ENCODE data around the gene MYBPC1. TPM values are rescaled to one million over a fixed set of nuclear protein-coding genes. Genes with fewer than 3 reads are reported as not detected.

The MYBPC1 gene
- total and polyA plus RNA-seq, 2 donors from 2014 or later: not detected

DNA sequence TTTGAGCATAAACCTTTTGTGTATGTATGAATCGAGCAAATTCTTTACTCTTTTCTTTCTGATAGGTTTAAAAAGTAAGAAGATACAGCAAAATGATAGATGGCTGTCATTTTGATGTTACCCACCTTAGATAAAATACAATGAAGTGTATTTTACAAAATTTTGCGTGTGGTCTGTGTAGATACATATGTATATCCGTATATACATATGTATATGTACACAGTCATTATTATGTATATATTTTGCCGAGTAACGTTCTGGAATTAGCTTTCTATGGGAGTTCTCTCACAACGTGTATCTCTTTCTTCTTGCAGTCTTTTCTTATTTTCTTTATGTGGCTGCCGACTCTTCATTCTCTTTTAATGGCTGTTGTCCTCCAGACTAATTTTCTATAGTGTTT, 70.2 kb downstream of the MYBPC1 start:
- Histone ChIP-seq H3K9me3 (ENCODE audit: control insufficient read depth in 2 of 3, insufficient read depth in 1 of 3, low read length in 3 of 3) (no peaks in the 10 kb centered on the region), H3K27ac (ENCODE audit: low read depth in 2 of 2, low read length in 2 of 2) (no peak overlapping the region), H3K9ac (ENCODE audit: low read length in 3 of 3) (no peak overlapping the region), H3K27me3 (ENCODE audit: control insufficient read depth, insufficient read depth, low read length) (no peaks in the 10 kb centered on the region), H3K36me3 (ENCODE audit: control insufficient read depth in 2 of 3, insufficient read depth in 3 of 3, low read length in 3 of 3) (no peaks in the 10 kb centered on the region), H3K4me1 (ENCODE audit: control insufficient read depth in 2 of 3, insufficient read depth in 2 of 3, low read depth in 1 of 3, low read length in 3 of 3) (no peaks in the 10 kb centered on the region), H3K4me3 (ENCODE audit: low read length in 3 of 3) (no peak overlapping the region)
- no peak for FAIRE-seq
- no peak for DNase-seq
- no peak for TF ChIP-seq CTCF (IDR thresholded peaks at IDR 0.05; ENCODE audit: borderline replicate concordance, extremely low read depth, insufficient read depth)
- intact Hi-C loops (cut with DNase I): no loop called here

DNA sequence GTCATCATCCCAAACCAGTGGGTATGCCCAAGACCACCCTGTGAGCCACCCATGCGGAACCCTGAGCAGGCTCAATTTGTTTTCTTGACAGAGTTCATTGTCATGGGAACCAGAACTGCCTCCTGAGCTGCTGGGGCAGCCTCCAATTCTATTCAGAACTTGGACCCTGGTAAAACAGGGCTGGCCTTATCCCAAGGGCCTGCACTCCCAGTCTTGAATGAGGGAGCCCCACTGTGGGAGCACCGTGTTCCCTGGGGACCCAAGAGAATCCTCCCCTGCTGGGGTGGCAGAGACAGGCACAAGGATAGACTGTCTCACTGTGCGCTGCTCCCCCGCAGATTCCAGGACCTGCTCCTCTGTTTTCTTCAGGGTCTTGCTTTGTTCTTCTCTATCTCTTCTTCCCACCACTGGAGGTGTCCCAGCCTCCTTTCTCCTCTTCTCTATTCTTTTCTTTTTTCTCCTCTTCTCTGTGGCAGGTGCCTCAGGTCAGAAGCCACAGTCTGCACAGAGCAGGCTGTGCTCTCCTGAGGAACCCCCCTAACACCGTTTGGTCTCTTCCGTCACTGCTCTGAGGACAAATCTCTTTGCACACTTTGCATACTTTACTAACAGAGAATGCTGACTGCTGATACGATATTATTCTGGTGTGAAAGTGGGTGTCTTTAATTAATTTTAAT, 71.4 kb downstream of the MYBPC1 start:
- Histone ChIP-seq H3K4me3 (ENCODE audit: low read length in 3 of 3) (no peak overlapping the region), H3K9ac (ENCODE audit: low read length in 3 of 3) (no peak overlapping the region), H3K27ac (ENCODE audit: low read depth in 2 of 2, low read length in 2 of 2) (no peak overlapping the region), H3K36me3 (ENCODE audit: control insufficient read depth in 2 of 3, insufficient read depth in 3 of 3, low read length in 3 of 3) (no peaks in the 10 kb centered on the region), H3K9me3 (ENCODE audit: control insufficient read depth in 2 of 3, insufficient read depth in 1 of 3, low read length in 3 of 3) (no peaks in the 10 kb centered on the region), H3K4me1 (ENCODE audit: control insufficient read depth in 2 of 3, insufficient read depth in 2 of 3, low read depth in 1 of 3, low read length in 3 of 3) (no peaks in the 10 kb centered on the region), H3K27me3 (ENCODE audit: control insufficient read depth, insufficient read depth, low read length) (no peaks in the 10 kb centered on the region)
- intact Hi-C loops (cut with DNase I): no loop called here
- no peak for TF ChIP-seq CTCF (IDR thresholded peaks at IDR 0.05; ENCODE audit: borderline replicate concordance, extremely low read depth, insufficient read depth)
- FAIRE-seq (no peak), DNase-seq (no peak)

- intact Hi-C loops (cut with DNase I): no loop called here
- DNase-seq (no peak), FAIRE-seq (no peak)
- Histone ChIP-seq H3K36me3 (ENCODE audit: control insufficient read depth in 2 of 3, insufficient read depth in 3 of 3, low read length in 3 of 3) (no peaks in the 10 kb centered on the region), H3K9ac (ENCODE audit: low read length in 3 of 3) (no peak overlapping the region), H3K4me3 (ENCODE audit: low read length in 3 of 3) (no peak overlapping the region), H3K9me3 (ENCODE audit: control insufficient read depth in 2 of 3, insufficient read depth in 1 of 3, low read length in 3 of 3) (no peaks in the 10 kb centered on the region), H3K27ac (ENCODE audit: low read depth in 2 of 2, low read length in 2 of 2) (no peak overlapping the region), H3K27me3 (ENCODE audit: control insufficient read depth, insufficient read depth, low read length) (no peaks in the 10 kb centered on the region), H3K4me1 (ENCODE audit: control insufficient read depth in 2 of 3, insufficient read depth in 2 of 3, low read depth in 1 of 3, low read length in 3 of 3) (peaks cover 0 to 2% (median 0%) of the 10 kb centered on the region in 3 donors)
- TF ChIP-seq CTCF (IDR thresholded peaks at IDR 0.05; ENCODE audit: borderline replicate concordance, extremely low read depth, insufficient read depth): no peak
Observed at GRCh38 chr12:101667591-101667990, 72.8 kb downstream of the MYBPC1 start.
